GM19239 (cell line): ENCODE results near the gene THAP3.
"Not testable (repeated sequence)": the region's sequence is repeated elsewhere in the genome, so short reads cannot be mapped to it uniquely, and the experiment has no call there.

Source experiments
- DNase-seq: peaks from one replicate; pipeline ENCODE4 v3.0.0; 2011; ENCODE audit warnings: low spot score; ENCODE audit not compliant: insufficient read length
- FAIRE-seq: peaks from 2 replicates; lab custom pipeline; 2011; peaks lifted over from hg19 to GRCh38; lab: Jason Lieb, UNC

Gene THAP3

GRCh38 chr1:6590046-6590445, 34.6 kb upstream of the THAP3 start:
- FAIRE-seq (no peak), DNase-seq (no peak)

GRCh38 chr1:6591222-6591621, 33.4 kb upstream of the THAP3 start:
- FAIRE-seq (no peak), DNase-seq (no peak)

- FAIRE-seq (no peak), DNase-seq (no peak)
Measured at GRCh38 chr1:6591644-6592043, 33.0 kb upstream of the THAP3 start.

GRCh38 chr1:6592441-6592840, 32.2 kb upstream of the THAP3 start:
- FAIRE-seq, result no peak
- DNase-seq, result no peak

GRCh38 chr1:6592865-6593593, 31.6 kb upstream of the THAP3 start:
- FAIRE-seq (no peak), DNase-seq (no peak)

- DNase-seq, result no peak
- no peak for FAIRE-seq
Measured at GRCh38 chr1:6593810-6594209, 30.9 kb upstream of the THAP3 start.

- DNase-seq (no peak), FAIRE-seq (no peak)
Measured at GRCh38 chr1:6594977-6595740, 29.5 kb upstream of the THAP3 start.

GRCh38 chr1:6596351-6596750, 28.3 kb upstream of the THAP3 start:
- DNase-seq (no peak), FAIRE-seq (no peak)

GRCh38 chr1:6596886-6597776, 27.5 kb upstream of the THAP3 start:
- no peak for DNase-seq
- no peak for FAIRE-seq

- no peak for DNase-seq
- FAIRE-seq, result no peak
Measured at GRCh38 chr1:6597777-6598131, 26.9 kb upstream of the THAP3 start.

GRCh38 chr1:6599141-6599975, 25.3 kb upstream of the THAP3 start:
- FAIRE-seq, result peak; percentile 76
- no peak for DNase-seq

GRCh38 chr1:6599991-6600390, 24.7 kb upstream of the THAP3 start:
- not testable (repeated sequence) for FAIRE-seq, DNase-seq

GRCh38 chr1:6600410-6601048, 24.1 kb upstream of the THAP3 start:
- DNase-seq, result no peak
- FAIRE-seq, result no peak

- FAIRE-seq, result peak; percentile 58
Measured at GRCh38 chr1:6601049-6601922, 23.4 kb upstream of the THAP3 start.

GRCh38 chr1:6601923-6602668, 22.6 kb upstream of the THAP3 start:
- DNase-seq (no peak), FAIRE-seq (no peak)

More at GRCh38 chr1:6601049-6601922, 23.4 kb upstream of the THAP3 start:
- DNase-seq, result no peak

- FAIRE-seq (no peak), DNase-seq (peak; percentile 76)
Measured at GRCh38 chr1:6602669-6603237, 21.9 kb upstream of the THAP3 start, which contains the start of gene KLHL21. Gene KLHL21 (minus strand): TSS chr1:6602869. CDS start chr1:6602817, 52 bp downstream.

GRCh38 chr1:6603238-6603914, 21.3 kb upstream of the THAP3 start:
- no peak for DNase-seq
- FAIRE-seq, result peak; percentile 81
